Amniotic stem cell (primary cell): Measurements from ENCODE around the gene BICRA.

ENCODE experiments used
- DNase-seq: peaks from one replicate; lab custom pipeline; 2025; lab: John Stamatoyannopoulos, UW

The BICRA gene

GRCh38 chr19:47693903-47694302, 85.0 kb downstream of the BICRA start:
- no peak for DNase-seq

GRCh38 chr19:47694466-47695273, 85.7 kb downstream of the BICRA start:
- no peak for DNase-seq

DNA sequence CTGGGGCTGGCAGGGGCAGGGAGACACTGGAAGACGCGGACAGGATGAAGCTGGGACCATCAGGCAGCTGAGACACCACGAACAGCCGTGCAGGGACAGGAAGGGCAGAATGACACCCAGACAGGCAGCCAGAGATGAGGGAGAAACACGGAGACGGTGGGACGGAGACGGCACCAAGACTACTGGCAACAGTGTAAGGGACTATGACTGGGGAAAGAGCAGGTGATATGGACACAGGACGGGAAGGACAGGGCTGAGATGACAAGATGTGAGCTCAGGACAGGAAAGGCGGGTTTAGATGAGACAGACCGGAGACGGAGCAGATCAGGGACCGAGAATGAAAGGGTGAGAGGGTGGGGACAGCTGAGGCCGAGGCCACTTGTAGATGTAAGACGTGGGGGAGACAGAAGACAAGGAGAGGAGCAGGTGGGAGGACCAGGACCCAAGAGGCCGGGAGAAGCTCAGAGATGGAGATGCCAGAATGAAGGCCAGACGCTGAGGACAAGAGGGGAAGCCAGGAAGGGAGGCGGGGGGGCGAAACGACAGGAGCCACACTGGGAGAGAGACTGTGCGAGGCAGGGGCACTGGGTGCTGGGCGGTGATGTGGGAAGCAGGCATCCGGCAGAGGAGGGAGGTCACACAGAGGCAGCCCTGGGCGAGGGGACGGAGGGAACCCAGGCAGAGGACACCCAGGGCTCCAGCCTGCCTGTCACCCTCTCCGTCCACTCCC, 86.8 kb downstream of the BICRA start:
- DNase-seq, result no peak

DNA sequence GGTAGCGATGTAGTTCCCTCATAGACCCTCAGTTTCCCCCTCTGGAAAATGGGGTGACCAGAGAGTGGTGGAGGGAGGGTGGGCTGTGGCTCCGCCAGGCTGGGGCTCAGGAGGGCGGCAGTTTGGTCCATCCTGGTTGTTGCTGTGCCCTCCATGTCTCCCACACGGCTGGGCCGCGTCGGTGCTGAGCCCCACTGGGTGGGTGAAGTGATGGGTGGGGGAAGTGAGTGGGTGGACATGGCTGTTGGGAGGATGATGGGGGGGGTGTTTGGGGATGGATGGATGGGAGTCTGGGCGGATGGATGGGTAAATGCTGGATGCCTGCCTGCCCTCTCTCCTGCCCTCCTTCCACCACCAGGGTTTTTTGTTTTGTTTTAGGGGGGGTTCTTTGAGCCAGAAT, 87.7 kb downstream of the BICRA start:
- no peak for DNase-seq

DNA sequence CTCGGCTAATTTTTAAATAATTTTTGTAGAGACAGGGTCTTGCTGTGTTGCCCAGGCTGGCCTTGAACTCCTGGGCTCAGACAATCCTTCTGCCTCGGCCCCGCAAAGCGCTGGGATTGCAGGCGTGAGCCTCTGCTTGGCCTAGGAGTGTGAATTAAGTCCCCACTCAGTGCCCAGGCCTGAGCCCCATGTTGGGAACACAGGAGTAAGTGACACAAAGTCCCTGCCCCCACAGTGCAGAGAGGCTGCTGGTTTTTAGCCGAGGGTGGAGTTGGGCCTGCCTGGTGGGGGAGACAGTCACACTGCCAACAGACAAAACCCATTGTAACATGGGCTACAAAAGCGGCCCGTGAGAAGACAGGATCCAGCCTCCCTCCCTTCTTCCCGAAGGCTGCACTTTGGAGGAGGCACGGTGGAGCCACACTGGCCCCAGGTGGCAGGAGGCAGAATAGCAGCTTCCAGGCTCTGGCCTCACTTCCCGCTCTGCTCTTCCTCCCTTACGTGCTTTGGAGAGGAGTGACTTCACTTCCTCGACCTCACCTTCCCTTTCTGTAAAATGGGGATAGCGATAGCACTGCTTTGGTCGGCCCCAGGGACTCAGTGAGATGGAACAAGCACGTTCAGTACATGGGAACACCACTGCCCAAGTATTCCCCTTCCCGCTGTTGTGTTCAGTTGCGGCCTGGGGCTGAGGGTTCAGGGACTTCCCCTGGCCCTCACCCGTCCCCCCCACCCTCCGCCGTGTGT, 89.1 kb downstream of the BICRA start:
- DNase-seq, result peak; percentile 73

DNA sequence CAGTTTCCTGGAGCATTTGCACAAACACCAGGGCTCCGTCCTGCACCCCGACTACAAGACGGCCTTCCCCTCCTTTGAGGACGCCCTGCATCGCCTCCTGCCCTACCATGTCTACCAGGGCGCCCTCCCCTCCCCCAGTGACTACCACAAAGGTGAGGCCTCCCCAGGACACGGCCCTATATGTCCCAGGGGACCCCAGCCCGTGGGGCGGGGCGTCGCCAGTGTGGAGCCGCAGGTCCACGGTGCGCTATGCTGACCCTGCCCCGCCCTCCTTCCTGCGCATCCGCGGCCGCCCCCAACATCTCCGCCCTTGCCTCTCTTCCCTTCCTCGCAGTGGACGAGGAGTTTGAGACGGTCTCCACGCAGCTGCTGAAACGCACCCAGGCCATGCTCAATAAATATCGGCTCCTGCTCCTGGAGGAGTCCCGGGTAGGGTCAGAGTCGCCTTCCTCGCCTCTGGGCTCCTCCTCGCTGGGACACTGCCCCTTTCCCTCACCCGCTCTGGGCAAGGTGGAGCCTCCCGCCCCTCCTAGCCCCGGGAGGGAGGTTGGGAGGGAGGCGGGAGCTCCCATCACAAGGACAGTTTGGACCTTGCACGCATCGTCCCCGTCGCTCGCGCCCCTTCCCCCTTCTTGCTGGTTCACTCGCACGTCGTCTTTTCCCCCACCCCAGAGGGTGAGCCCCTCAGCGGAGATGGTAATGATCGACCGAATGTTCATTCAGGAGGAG, 89.9 kb downstream of the BICRA start:
- no peak for DNase-seq

- DNase-seq, result no peak
Observed at GRCh38 chr19:47699360-47699917, 90.5 kb downstream of the BICRA start.

DNA sequence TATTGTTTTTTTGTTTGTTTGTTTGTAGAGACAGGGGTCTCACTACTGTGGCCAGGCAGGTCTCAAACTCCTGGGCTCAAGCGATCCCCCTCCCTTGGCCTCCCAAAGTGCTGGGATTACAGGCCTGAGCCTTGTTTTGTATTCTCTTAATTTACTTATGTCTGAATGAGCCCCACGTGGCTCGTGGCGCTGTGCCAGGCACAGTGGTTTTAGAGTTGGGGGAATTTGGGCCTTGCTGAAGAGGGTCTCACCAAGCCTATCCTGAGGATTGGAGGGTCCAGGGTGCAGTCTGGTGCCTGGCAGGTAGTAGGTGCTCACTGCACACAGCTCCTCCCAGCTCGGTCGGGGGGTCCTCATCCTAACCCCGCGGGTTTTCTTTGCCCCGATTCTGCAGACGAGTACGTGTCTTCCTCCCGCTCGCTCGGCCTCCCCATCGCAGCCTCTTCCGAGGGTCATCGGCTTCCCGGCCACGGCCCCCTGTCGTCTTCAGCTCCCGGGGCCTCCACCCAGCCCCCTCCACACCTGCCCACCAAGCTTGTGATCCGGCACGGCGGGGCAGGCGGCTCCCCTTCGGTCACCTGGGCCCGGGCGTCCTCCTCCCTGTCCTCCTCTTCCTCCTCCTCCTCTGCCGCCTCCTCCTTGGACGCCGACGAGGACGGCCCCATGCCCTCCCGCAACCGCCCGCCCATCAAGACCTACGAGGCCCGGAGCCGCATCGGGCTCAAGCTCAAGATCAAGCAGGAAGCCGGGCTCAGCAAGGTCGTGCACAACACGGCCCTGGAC, 92.2 kb downstream of the BICRA start:
- DNase-seq, result no peak

- DNase-seq, result no peak
Observed at GRCh38 chr19:47701717-47702552, 93.0 kb downstream of the BICRA start.

GRCh38 chr19:47702671-47703070, 93.7 kb downstream of the BICRA start:
- DNase-seq, result no peak

GRCh38 chr19:47703301-47703700, 94.4 kb downstream of the BICRA start:
- no peak for DNase-seq

DNA sequence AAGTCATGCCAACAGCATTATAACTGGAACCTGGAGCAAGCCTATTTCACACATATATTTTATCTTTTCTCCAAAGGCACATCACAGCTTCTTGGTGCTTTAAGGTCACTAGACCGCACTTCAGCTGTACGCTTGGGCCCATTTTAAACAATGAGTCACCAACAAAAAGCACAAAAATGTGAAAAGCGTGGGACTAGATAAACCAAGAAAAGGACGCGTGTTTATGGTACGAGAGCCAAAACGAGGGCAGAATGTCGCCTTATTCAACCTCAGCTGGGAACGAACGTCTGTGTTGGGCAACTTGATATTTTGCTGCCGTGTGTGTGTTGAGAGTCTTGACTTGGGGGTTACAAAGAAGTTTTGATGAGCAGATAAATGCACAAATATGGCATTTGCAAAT, 95.1 kb downstream of the BICRA start:
- no peak for DNase-seq

DNA sequence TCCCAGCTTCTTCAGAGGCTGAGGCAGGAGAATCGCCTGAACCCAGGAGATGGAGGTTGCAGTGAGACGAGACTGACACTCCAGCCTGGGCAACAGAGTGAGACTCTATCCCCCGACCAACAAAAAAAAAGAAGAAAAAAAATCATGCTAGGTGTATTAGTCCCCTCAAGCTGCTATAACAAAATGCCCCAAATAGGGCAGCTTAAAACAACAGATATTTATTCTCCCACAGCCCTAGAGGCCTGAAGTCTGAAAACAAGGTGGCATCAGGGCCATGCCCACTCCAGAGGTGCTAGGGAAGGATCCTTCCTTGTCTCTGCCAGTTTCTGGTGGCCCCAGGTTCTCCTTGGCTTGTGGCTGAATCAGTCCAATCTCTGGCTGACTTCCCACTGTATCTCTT, 95.7 kb downstream of the BICRA start:
- DNase-seq, result no peak

- DNase-seq, result peak; percentile 58
Observed at GRCh38 chr19:47707135-47707925, 98.4 kb downstream of the BICRA start.

DNA sequence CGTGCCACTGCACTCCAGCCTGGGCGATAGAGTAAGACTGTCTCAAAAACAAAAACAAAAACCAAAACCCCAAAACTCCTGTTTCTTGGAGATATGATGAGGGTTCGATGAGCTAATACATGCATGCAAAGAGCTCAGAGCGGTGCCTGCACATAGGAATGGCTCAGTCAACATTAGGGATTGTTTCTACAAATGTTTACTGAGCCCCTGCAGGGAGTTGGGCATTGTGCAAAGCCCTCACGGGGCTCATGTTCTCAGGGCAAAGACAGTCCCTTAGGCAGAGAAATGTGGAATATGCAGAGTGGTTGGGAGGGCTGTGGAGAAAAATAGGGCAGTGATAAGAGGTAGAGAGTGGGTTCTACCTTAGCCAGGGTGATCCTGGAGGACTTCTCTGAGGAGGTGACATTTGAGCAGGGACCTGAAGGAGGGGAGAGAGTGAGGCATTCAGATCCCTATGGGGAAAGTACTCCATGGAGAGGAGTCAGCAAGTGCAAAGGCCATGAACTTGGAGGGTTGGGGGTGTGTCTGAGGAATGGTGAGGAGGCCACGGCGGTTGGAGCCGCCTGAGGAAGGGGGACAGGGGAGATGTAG, 102.8 kb downstream of the BICRA start:
- no peak for DNase-seq

DNA sequence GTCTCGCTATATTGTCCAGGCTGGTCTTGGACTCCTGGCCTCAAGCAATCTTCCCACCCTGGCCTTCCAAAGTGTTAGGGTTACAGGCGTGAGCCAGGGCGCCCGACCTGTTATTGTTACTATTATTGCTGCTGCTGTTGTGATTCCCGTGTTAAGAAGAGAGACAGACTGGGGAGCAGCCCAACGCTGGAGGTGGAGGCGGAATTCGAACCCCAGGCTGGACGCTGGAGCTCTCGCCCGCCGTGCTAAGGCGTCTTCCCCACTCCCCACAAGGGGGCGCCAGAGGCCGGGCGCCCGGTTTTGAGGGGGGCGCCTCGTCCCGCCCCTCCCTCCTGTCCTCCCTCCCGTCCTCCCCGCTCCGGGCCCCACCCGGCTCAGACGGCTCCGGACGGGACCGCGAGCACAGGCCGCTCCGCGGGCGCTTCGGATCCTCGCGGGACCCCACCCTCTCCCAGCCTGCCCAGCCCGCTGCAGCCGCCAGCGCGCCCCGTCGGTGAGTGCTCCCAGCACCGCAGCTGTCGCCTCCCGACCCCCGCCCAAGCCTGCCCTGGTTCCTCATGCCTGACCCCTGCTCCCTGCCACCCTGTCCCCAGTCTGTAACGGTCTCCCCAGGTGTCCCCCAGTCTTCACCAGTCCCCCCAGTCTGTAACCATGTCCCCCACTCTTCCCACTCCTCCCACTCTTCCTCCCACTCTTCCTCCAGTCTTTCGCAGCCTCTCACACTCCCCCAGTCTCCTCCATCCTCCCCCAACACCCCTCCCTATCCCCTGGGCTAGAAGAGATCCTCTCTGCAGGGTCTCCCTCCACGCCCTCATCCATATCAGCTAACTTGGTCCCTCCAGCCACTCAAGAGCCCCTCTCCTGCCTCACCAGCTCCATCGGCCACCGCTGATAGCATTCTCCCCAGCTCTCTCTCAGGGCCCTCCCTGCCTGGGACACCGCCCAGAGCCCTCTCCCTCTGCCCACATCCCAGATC, 104.4 kb downstream of the BICRA start, which contains the start of gene EHD2:
TSS of gene EHD2 (plus strand) at position 377 of the 976 bp plus-strand sequence. CDS start 3,191 bp downstream, outside the sequence.
- peak; percentile 42 for DNase-seq

- DNase-seq, result no peak
Observed at GRCh38 chr19:47714339-47714738, 105.4 kb downstream of the BICRA start.
